Neural progenitor cell (in vitro differentiated cells): Measurements from ENCODE around the gene LGR4. TPM values are rescaled to one million over a fixed set of nuclear protein-coding genes. Genes with fewer than 3 reads are reported as not detected.

Experiments used
- DNase-seq: peaks from one replicate; pipeline ENCODE4 v3.0.0-alpha.2; 2016; ENCODE audit warnings: low spot score
- H2AFZ ChIP-seq: fragments of 200-600 bp; sonication (generic); replicated peaks from 2 replicates; pipeline ENCODE4 v1.6.1; 2016; ENCODE audit warnings: antibody characterized with exemption
- H3F3A ChIP-seq: fragments of 200-600 bp; sonication (generic); 2 replicates; pipeline ENCODE4 v1.6.1; 2016; ENCODE audit warnings: antibody characterized with exemption, low read depth
- H3K27ac ChIP-seq: fragments of 200-600 bp; sonication (generic); 2 replicates; pipeline ENCODE4 v1.5.1; 2016; ENCODE audit warnings: mild to moderate bottlenecking
- H3K27me3 ChIP-seq: fragments of 200-600 bp; sonication (generic); 2 replicates; pipeline ENCODE4 v1.6.1; 2016; ENCODE audit warnings: mild to moderate bottlenecking, moderate library complexity
- H3K36me3 ChIP-seq: fragments of 200-600 bp; sonication (generic); 2 replicates; pipeline ENCODE4 v1.5.1; 2016
- H3K4me1 ChIP-seq: fragments of 200-600 bp; sonication (generic); 2 replicates; pipeline ENCODE4 v1.6.1; 2016; ENCODE audit warnings: mixed run types
- H3K4me2 ChIP-seq: fragments of 200-600 bp; sonication (generic); 2 replicates; pipeline ENCODE4 v1.6.1; 2016
- H3K4me3 ChIP-seq: fragments of 200-600 bp; sonication (generic); 2 replicates; pipeline ENCODE4 v1.5.1; 2016
- H3K79me2 ChIP-seq: fragments of 200-600 bp; sonication (generic); 2 replicates; pipeline ENCODE4 v1.6.1; 2016; ENCODE audit warnings: low read depth
- H3K9ac ChIP-seq: fragments of 200-600 bp; sonication (generic); 2 replicates; pipeline ENCODE4 v1.6.1; 2016
- H3K9me3 ChIP-seq: fragments of 200-600 bp; sonication (generic); 2 replicates; pipeline ENCODE4 v1.5.1; 2016; ENCODE audit warnings: low read depth
- H4K20me1 ChIP-seq: fragments of 200-600 bp; sonication (generic); 2 replicates; pipeline ENCODE4 v1.6.1; 2016; ENCODE audit warnings: low read depth
- H3K27ac Mint-ChIP-seq: 3 replicates; pipeline ENCODE4 v1.8.0; 2021; ENCODE audit warnings: mixed read lengths
- H3K27me3 Mint-ChIP-seq: 2 replicates; pipeline ENCODE4 v1.8.0; 2022; ENCODE audit warnings: low read depth, mild to moderate bottlenecking, inconsistent platforms, moderate library complexity, mixed read lengths; ENCODE audit not compliant: insufficient read depth
- H3K36me3 Mint-ChIP-seq: 3 replicates; pipeline ENCODE4 v1.8.0; 2021; ENCODE audit warnings: mixed read lengths
- H3K4me1 Mint-ChIP-seq: 3 replicates; pipeline ENCODE4 v1.8.0; 2021; ENCODE audit warnings: mixed read lengths
- H3K4me3 Mint-ChIP-seq: 3 replicates; pipeline ENCODE4 v1.8.0; 2021; ENCODE audit warnings: mild to moderate bottlenecking, moderate library complexity, mixed read lengths
- H3K9me3 Mint-ChIP-seq: 3 replicates; pipeline ENCODE4 v1.8.0; 2020; ENCODE audit warnings: mixed read lengths
- CTCF ChIP-seq: fragments of 200-600 bp; sonication (generic); IDR thresholded peaks from 2 replicates; pipeline ENCODE4 v1.5.1; 2017; ENCODE audit warnings: antibody characterized with exemption, mild to moderate bottlenecking
- EZH2 ChIP-seq: fragments of 200-600 bp; sonication (generic); IDR thresholded peaks from 2 replicates; pipeline ENCODE4 v1.6.1; 2017; ENCODE audit warnings: antibody characterized with exemption, mild to moderate bottlenecking, moderate library complexity
- EZH2phosphoT487 ChIP-seq: fragments of 200-600 bp; sonication (generic); IDR thresholded peaks from 2 replicates; pipeline ENCODE4 v1.6.1; 2017; ENCODE audit warnings: antibody characterized with exemption
- total RNA-seq: library from RNA; depleted of rRNA; stranded (reverse); fragments of >200 nt; gene quantifications from 2 replicates; pipeline ENCODE4 v1.2.3, GENCODE V29; 2015; ENCODE audit warnings: low replicate concordance

LGR4 gene
- total RNA-seq, 1 donor from 2014 or later, result 274 TPM

- peaks cover 96% of the 10 kb centered on the region for H4K20me1 ChIP-seq
- no peaks in the 10 kb centered on the region for H3K27me3 ChIP-seq
- no peak overlapping the region for H3K4me2 ChIP-seq
- peaks cover 8% of the 10 kb centered on the region for H3K27me3 Mint-ChIP-seq
- H3F3A ChIP-seq, result peaks cover 41% of the 10 kb centered on the region
- H3K27ac ChIP-seq, result no peak overlapping the region
- TF ChIP-seq EZH2, result no peak
- TF ChIP-seq CTCF, result no peak
- TF ChIP-seq EZH2phosphoT487, result no peak
- H2AFZ ChIP-seq, result no peak overlapping the region
- H3K36me3 Mint-ChIP-seq, result peaks cover 6% of the 10 kb centered on the region
- H3K27ac Mint-ChIP-seq, result no peak overlapping the region
- no peak overlapping the region for H3K9ac ChIP-seq
- DNase-seq, result no peak
- H3K9me3 ChIP-seq, result no peaks in the 10 kb centered on the region
- peaks cover under 1% of the 10 kb centered on the region for H3K9me3 Mint-ChIP-seq
- no peak overlapping the region for H3K4me3 Mint-ChIP-seq
- H3K79me2 ChIP-seq, result peaks cover 100% of the 10 kb centered on the region
- H3K36me3 ChIP-seq, result no peaks in the 10 kb centered on the region
- no peak overlapping the region for H3K4me3 ChIP-seq
- peaks cover 50% of the 10 kb centered on the region for H3K4me1 Mint-ChIP-seq
- peaks cover 68% of the 10 kb centered on the region for H3K4me1 ChIP-seq
Observed at GRCh38 chr11:27459191-27459590, 13.4 kb downstream of the LGR4 start.

DNA sequence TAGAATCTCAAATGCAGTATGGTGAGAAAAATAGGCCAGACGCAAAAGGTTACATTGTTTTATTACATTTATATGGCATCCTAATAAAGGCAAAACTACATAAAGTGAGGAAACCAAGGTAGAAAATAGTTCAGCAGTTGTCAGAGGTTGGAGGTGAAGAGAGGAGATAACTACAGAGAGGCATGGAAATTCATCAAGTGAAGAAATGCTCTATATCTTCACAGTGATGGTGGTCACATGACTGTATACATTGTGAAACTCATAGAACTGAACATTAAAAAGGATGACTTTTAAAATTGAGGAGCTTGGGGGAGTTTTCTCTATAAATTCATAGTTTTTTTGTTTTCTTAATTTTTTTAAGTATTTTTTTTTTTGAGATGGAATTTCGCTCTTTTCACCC lies 14.4 kb downstream of the LGR4 start:
- Mint-ChIP-seq H3K9me3 (peaks cover 6% of the 10 kb centered on the region), H3K36me3 (peaks cover 8% of the 10 kb centered on the region), H3K27ac (no peak overlapping the region), H3K4me3 (no peak overlapping the region), H3K4me1 (peaks cover 47% of the 10 kb centered on the region), H3K27me3 (peaks cover 6% of the 10 kb centered on the region)
- Histone ChIP-seq H3K9me3 (no peaks in the 10 kb centered on the region), H3K79me2 (peaks cover 100% of the 10 kb centered on the region), H3K27ac (peak overlapping the region; percentile 33), H3K4me2 (peak overlapping the region; percentile 29), H3F3A (peaks cover 52% of the 10 kb centered on the region), H3K4me1 (peaks cover 62% of the 10 kb centered on the region), H2AFZ (no peak overlapping the region), H3K4me3 (no peak overlapping the region), H4K20me1 (peaks cover 96% of the 10 kb centered on the region), H3K27me3 (no peaks in the 10 kb centered on the region), H3K36me3 (no peaks in the 10 kb centered on the region), H3K9ac (no peak overlapping the region)
- TF ChIP-seq CTCF (no peak), EZH2 (no peak), EZH2phosphoT487 (no peak)
- no peak for DNase-seq

- Histone ChIP-seq H3K36me3 (no peaks in the 10 kb centered on the region), H3K4me1 (peaks cover 58% of the 10 kb centered on the region), H3K4me3 (peak overlapping the region; percentile 1), H3F3A (peaks cover 58% of the 10 kb centered on the region), H3K79me2 (peaks cover 100% of the 10 kb centered on the region), H3K4me2 (peak overlapping the region; percentile 16), H3K9ac (no peak overlapping the region), H3K9me3 (no peaks in the 10 kb centered on the region), H4K20me1 (peaks cover 94% of the 10 kb centered on the region), H3K27me3 (no peaks in the 10 kb centered on the region), H2AFZ (no peak overlapping the region), H3K27ac (peak overlapping the region; percentile 52)
- DNase-seq, result no peak
- Mint-ChIP-seq H3K4me3 (no peak overlapping the region), H3K4me1 (peaks cover 43% of the 10 kb centered on the region), H3K27ac (no peak overlapping the region), H3K36me3 (peaks cover 8% of the 10 kb centered on the region), H3K9me3 (peaks cover 8% of the 10 kb centered on the region), H3K27me3 (peaks cover 6% of the 10 kb centered on the region)
- TF ChIP-seq EZH2phosphoT487 (no peak), EZH2 (no peak), CTCF (no peak)
Observed at GRCh38 chr11:27456795-27457329, 15.7 kb downstream of the LGR4 start.
